GM19395 (cell line): ENCODE measurements around the gene ZNF678.

Source experiments
- ATAC-seq: cut with Tn5 transposase; IDR thresholded peaks from one replicate; pipeline ENCODE4 v1.9.1; 2021; ENCODE audit warnings: mild to moderate bottlenecking, moderate library complexity; ENCODE audit not compliant: unreplicated experiment

Gene ZNF678

GRCh38 chr1:227563324-227564201 is at the start of gene ZNF678:
ZNF678 (plus strand) TSS chr1:227563556; CDS start chr1:227650992, 87,436 bp downstream.
- peak; percentile 98 for ATAC-seq

GRCh38 chr1:227518876-227519275 is 44.5 kb upstream of the ZNF678 start:
- no peak for ATAC-seq

DNA sequence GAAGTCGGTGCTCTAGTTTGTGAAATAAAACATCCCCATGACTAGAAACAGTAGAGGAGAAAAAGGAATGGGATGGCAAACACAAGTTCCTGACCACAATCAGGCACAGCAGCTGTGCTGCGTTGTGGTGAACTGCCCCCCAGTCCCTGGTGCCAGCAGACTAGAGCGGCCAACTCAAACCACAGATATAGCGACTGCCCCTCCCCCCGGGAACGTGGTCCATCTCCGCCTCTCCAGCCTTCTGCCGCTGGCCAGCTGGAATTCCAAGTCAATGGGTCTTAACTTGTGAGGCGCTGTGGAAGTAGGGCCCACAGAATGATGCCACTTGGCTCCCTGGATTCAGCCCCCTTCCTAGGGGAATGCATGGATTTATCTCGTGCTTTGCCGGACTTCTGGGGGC is 41.6 kb upstream of the ZNF678 start:
- no peak for ATAC-seq

- ATAC-seq, result no peak
Observed at GRCh38 chr1:227526524-227526923, 36.8 kb upstream of the ZNF678 start.

DNA sequence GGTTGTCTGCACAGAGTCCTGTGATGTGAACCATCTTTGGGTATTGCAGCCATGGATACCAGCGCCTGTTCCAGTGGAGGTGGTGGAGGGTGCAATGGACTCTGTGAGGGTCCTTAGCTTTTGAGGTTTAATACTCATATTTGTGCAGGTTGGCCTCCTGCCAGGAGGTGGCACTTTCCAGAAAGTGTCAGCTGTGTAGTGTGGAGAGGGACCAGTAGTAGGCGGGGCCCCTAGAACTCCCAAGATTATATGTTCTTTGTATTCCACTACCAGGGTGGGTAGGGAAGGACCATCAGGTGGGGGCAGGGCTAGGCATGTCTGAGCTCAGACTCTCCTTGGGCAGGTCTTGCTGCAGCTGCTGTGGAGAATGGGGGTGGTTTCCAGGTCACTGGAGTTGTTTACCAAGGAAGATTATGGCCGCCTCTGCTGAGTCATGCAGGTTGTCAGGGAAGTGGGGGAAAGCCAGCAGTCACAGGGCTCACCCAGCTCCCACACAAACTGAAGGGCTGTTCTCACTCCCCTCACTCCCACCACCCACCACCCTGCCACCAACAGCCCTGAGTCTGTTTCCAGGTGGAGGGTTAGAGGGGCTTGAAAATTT is 31.2 kb upstream of the ZNF678 start:
- no peak for ATAC-seq

GRCh38 chr1:227540170-227541098 is 22.9 kb upstream of the ZNF678 start:
- no peak for ATAC-seq

DNA sequence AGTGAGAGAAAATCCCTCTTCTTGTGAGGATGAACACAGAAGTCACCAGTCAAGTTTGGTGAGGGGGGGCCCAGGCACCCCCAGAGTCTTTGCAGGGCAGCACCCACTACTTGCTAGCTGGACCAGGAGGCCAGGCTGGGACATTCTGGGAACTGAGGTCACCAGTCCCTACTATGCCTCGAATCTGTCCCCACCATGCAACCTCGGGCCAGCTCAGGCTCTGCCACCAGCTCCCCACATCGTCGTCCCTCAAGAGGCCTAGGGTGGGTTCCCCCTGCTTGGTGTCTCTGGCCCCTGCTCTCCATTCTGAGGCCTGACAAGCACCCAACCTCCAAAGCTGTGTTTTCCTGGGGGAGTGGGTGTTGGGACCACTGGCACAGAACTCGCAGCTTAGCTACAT is 22.2 kb upstream of the ZNF678 start:
- ATAC-seq, result no peak

DNA sequence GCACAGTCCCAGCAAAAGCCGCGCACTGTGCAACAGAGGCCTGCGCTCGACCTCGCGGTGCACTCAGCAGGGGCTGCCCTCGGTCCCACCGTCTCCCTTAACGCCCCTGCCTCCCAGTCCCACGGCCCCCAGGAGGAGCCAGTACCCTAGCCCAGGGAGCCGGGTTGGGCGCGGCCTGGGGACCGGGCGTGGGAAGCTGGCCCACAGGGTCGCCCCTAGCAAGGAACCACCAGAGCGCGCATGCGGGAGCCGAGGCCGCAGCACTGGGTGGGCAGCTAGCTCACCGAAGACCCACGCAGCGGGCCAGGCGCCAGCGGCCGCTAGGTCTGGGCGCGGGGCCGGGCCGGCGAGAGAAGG is 21.6 kb upstream of the ZNF678 start:
- ATAC-seq, result peak; percentile 5

- peak; percentile 96 for ATAC-seq
Observed at GRCh38 chr1:227542153-227543120, 20.9 kb upstream of the ZNF678 start.

- no peak for ATAC-seq
Observed at GRCh38 chr1:227543283-227544066, 19.9 kb upstream of the ZNF678 start.

DNA sequence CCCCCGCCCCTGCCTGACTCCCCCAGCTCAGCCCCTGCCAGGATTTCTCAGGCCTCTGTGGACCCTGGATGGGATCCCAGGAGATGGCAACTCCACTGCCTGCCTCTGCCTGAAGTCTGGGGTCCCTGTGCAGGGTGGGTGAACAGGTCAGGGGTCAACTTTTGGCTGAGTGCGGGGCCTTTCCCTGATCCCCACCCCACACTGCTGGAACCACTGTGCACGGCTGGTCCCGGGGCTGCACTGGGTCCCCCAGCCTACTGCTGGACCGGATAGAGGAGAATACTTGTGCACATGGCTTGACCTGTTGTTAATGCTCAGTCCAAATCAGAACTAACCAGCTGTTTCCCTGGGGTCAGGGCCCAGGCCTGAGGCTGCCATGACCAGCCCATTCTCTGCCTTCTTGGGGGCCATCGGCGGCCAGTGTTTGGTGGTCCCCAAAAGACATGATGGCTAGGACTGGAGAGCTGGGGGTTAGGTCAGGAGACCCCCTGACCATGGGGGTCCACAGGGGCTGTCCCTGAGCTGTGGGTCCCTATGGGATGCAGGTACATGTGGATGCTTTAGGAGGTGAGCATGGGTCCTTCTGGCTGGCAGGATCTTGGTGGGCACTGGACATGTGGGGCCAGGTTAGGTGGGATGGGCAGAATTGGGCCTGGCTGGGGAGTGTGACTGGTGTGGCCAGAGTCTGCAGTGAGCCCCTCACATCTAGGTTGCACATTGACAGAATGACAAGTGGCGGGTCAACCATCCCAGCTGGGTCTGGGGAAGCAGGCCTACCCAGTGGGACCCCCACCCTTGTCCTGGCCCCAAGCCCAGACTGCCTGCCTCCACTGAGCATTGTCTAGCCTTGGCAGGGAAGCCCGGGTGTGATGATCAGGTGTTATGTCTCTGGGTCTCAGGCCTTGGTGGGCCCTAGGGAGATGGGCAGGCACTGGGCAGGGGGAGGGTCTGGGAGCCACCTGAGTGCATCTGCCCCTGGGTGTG is 19.0 kb upstream of the ZNF678 start:
- no peak for ATAC-seq

- ATAC-seq, result no peak
Observed at GRCh38 chr1:227545361-227545760, 18.0 kb upstream of the ZNF678 start.

GRCh38 chr1:227546059-227546458 is 17.3 kb upstream of the ZNF678 start:
- ATAC-seq, result no peak

DNA sequence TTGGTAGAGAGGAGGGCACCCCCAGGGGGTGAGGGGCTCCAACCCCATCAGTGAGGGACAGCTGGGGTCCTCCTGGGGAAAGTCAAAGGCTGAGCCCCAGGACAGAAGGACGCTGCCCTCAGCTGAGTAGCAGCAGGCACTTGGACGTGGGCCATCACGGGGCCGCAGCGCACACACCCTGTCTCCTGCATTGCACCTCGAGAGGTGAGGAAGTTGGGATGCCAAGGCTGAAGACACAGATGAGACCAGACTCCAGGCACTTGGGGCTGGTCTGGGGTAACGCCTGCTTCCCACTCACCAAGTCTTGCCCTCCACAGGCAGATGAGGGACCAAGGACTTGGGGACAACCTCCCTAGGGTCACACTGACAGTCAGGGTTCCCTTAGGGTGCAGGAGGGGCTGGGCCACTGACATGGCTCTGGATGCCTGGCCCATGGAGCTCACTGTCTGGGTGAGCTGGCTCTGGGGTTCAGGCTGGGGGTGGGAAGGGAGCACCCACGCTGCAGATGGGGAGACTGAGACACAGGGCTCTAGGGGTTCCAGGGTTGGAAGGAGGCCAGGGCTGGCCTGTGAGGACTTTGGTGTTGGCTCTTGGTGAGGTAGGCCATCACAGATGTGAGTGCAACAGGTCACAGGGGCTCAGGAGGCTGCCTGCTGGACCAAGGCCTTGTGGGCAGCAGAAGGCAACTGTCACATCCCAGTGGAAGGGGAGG is 16.6 kb upstream of the ZNF678 start:
- no peak for ATAC-seq

DNA sequence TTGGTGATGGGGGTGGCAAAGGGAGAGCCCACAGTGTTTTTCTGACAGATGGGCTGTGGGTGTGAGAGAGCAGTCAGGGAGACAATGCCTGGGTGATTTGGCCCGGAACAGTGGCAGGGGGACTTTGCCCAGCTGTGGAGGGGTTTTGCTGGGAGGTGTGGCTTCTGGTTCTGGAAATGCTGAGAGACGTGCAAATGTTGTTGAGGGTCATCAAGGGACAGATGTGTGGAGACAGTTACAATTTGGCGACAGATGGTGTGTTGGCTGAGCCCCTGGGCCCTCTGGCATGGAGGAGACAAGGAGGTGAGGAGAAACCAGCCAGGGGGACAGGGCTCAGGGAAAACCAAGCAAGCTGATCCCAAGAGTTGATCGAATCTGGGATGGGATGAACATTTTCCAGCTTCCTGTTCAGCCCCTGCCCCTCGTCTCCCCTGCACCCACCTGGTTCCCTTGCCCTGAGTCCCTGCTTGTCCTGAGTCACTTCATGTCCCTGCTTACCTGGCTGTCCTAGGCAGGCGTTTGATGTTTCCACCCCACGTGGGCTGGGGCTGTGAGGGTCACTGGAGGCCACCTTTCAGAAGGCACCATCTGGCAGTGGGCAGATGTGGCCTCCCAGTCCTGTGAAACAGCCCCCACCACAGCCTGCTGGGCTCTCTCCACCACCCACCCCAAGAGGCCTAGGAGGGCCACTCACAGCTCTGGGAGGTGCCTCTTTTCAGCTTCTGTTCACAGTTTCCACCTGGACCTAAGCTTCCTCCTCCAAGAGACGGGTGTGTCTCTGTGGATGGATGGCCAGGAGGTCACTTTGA is 15.8 kb upstream of the ZNF678 start:
- ATAC-seq, result no peak

GRCh38 chr1:227548119-227548397 is 15.3 kb upstream of the ZNF678 start:
- ATAC-seq, result no peak

DNA sequence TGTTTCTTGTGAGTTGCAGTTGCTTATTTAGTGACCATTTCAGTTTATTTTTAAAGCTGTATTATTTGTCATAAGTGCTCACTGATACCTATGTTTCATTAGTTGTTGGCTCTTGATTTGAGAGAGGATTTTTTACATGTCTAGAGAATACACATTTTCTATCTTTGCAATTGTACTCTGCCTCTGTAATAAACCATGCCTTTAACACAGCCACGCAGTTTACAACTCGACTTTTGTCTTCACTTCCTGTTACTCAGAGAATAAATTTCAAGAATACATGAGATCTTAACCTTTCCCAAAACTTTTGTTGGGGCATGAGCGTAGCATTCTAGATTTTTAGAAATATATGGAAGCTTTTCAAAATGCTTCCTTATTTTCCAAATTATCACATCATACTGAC is 14.9 kb upstream of the ZNF678 start:
- ATAC-seq, result no peak
